Measurements from ENCODE around the gene DDX3X.

DNA sequence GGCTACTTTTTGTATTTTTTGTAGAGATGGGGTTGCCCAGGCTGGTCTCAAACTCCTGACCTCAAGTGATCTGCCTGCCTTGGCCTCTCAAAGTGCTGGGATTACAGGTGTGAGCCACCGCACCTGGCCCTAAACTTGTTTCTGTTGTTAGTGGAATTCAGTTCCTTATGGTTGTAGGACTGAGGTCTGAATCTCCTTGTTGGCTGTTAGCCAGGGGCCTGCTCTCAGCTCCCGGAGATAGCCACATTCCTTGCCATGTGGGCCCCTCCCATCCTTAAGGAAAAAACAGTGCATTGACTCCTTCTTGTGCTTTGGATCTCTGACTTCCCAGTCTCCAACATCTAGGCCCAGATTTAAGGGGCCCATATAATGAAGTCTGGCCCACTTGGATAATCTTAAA, 63.8 kb downstream of the DDX3X start:
- TF ChIP-seq, protein P1, sequence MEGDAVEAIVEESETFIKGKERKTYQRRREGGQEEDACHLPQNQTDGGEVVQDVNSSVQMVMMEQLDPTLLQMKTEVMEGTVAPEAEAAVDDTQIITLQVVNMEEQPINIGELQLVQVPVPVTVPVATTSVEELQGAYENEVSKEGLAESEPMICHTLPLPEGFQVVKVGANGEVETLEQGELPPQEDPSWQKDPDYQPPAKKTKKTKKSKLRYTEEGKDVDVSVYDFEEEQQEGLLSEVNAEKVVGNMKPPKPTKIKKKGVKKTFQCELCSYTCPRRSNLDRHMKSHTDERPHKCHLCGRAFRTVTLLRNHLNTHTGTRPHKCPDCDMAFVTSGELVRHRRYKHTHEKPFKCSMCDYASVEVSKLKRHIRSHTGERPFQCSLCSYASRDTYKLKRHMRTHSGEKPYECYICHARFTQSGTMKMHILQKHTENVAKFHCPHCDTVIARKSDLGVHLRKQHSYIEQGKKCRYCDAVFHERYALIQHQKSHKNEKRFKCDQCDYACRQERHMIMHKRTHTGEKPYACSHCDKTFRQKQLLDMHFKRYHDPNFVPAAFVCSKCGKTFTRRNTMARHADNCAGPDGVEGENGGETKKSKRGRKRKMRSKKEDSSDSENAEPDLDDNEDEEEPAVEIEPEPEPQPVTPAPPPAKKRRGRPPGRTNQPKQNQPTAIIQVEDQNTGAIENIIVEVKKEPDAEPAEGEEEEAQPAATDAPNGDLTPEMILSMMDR (IDR thresholded peaks at IDR 0.05): no peak
- TF ChIP-seq POLR2A (IDR thresholded peaks at IDR 0.05): no peak
